Activated CD4-positive, alpha-beta T cell treated with anti-CD3 and anti-CD28 coated beads, Interleukin-2, amount 50 U/mL, for 24 hours (primary cell): Measurements from ENCODE around the gene P3H2.
"Not testable (repeated sequence)": the region's sequence is repeated elsewhere in the genome, so short reads cannot be mapped to it uniquely, and the experiment has no call there.

ENCODE experiments used
- DNase-seq, 2 donors: peaks; one replicate each; pipeline ENCODE4 v3.0.0-alpha.2; 2020; ENCODE audit warnings: low read depth in 1 of 2, low spot score in 1 of 2

The P3H2 gene, protein sequence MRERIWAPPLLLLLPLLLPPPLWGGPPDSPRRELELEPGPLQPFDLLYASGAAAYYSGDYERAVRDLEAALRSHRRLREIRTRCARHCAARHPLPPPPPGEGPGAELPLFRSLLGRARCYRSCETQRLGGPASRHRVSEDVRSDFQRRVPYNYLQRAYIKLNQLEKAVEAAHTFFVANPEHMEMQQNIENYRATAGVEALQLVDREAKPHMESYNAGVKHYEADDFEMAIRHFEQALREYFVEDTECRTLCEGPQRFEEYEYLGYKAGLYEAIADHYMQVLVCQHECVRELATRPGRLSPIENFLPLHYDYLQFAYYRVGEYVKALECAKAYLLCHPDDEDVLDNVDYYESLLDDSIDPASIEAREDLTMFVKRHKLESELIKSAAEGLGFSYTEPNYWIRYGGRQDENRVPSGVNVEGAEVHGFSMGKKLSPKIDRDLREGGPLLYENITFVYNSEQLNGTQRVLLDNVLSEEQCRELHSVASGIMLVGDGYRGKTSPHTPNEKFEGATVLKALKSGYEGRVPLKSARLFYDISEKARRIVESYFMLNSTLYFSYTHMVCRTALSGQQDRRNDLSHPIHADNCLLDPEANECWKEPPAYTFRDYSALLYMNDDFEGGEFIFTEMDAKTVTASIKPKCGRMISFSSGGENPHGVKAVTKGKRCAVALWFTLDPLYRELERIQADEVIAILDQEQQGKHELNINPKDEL

DNA sequence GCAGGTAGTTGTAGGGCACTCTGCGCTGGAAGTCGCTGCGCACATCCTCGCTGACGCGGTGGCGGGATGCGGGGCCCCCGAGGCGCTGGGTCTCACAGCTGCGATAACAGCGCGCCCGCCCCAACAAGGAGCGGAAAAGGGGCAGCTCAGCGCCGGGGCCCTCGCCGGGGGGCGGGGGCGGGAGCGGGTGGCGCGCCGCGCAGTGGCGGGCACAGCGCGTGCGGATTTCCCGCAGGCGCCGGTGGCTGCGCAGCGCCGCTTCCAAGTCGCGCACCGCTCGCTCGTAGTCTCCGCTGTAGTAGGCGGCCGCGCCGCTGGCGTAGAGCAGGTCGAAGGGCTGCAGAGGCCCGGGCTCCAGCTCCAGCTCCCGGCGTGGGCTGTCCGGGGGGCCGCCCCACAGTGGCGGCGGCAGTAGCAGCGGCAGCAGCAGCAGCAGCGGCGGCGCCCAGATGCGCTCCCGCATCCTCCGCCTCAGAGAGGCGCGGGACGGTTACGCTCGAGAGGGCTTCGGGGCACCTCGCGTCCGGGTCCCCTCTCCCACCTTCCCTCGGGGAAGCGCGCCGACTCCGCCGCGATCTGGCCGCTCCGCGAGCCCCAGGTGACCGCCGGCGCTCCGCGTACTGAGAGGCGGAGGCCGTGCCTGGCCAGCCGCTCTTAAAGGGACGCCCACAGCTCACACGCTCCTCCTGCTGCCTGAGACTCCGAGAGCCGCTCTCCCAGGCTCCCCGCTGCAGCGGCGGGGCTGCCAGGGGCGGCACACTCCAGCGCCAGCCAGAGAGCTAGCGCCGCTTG lies at the start of gene P3H2:
Gene P3H2, minus strand, starts transcription at position 629 of the 792 bp plus-strand sequence. Its CDS starts 166 bp downstream, at position 463.
- DNase-seq = no peak

DNA sequence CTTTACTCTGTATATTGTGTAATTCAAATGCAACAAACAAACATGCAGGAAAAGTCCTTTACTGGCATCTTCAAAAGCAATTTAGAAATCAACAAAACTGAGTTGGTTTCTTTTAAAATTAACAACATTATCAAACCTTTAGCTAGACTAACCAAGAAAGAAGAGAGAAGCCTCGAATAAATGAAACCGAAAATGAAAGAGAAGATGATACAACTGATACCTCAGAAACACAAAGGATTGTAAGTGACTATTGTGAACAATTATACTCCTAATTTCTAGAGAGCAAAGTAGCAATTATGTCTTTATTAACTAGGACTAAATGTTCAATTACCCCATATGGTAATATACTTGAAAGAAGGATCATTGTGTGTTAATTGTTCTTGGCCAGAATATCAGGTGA lies 49.2 kb upstream of the P3H2 start:
- DNase-seq = no peak

DNA sequence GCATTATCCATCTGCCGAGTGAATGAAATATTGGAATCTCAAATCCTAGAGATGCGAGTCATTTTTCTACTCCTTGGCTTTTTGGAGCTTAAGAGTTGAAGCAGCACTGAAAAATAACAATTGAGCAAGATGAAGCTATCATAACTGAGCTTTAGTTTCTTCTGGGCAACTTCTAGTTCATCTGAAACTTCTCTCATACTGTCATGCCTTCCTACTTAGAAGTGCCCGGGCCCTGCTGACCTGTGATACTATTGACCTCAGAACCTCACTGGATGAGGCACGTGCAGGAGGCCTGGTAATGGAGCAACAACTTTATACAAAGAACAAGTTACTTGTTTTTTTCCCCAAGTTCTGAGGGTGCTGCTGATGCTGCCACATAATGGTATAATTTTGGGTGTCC lies 48.5 kb upstream of the P3H2 start:
- DNase-seq = no peak

DNA sequence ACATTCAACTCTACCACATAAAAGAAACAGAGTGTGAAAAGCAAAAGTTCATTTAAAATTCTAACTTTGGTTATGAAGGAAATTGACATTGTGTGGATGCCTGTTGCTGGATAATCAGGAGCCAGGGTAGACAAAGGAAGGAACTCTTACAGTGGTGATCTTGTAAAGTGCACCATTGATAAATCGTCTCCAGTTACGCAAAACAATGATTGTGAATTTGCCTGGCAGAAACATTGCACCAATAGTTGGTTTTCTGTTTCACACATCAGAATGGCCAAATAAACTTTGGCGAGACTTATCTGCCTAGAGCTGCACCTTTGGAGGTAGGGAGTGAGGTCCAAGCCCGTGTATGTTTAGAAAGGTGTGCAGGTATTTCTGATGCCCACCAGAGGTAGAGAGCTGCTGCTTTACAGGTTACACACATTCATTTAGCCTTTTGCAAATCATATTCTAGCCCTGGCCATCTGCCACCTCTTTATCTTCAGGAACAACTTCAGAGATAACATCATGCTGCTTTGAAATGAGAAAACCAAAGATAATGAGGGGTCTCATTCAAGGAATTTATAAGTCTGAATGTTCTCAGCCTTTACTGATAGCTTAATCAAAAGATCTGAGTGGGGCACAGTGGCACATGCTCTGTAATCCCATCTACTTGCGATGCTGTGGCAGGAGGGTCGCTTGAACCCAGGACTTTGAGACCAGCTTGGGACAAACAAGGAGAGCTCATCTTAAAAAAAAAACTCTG lies 47.4 kb upstream of the P3H2 start:
- DNase-seq = no peak

DNA sequence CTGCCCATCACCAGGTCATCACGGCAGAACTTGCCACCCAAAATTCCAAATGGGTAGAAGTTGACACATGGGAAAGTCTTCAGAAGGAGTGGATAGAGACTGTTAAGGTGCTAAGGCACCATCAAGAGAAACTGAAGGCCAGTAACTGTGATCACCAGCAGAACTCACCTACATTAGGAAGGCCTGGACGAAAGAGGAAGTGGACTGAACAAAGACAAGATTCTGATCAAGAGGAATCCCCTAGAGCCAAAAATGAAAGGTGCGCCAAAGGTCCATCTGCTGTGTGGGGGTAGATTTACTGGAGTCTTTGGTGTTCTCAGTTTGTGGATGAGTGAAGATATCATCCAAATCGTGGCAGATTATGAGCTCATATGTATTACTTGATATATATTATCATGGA lies 46.3 kb upstream of the P3H2 start:
- no peak for DNase-seq

DNA sequence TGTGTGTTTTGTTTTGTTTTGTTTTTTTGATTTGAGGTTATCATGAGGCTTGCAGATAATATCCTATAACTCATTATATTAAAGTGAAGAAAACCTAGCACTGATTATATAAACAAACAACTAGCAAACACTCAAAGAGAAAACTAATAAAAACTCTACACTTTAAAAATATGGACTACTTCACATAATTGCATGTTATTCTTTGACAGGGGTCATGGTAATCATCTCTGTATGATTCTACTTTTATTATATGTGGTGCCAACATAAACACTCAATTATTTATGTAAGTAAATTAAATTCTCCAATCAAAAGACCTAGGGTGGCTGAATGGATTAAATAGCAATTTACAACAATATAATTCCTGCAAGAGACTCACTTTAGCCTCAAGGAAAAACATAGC lies 44.6 kb upstream of the P3H2 start:
- DNase-seq = no peak

DNA sequence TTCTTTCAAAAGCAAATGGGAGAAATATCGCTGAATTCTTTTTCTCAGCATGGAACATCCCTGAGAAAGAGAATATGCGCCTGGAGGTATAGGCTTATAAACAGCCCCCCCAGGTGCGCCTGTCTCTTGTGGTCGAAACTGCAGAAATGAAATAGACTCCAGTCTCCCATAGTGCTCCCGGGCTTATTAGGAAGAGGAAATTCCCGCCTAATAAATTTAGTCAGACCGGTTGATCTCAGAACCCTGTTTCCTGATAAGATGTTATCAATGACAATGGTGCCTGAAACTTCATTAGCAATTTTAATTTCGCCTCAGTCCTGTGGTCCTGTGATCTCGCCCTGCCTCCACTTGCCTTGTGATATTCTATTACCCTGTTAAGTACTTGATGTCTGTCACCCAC lies 41.3 kb upstream of the P3H2 start:
- DNase-seq = not testable (repeated sequence)

DNA sequence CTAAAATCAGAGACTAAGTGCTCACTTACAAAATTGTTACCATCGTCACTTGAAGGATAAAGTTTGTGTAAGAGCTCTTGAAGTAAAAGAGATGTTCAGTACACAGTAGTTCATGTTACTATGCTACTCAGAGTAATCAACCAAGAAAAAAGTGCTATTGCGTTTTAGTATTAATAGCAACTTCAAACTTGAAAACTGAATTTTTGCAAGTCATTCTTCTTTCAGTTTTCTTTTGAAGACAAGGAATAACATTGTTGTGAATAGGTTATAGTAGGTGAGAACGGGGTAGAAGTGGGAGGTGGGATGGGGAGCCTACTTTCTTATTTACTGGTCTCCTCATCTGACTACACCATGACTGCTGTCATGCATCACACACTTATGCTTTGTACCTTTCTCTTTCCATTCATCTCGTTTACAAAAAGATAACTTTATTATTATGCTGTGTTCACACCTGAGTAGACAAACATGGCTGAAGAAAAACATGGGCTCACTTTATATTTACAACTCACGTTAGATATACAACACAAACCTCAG lies 39.3 kb upstream of the P3H2 start:
- DNase-seq = no peak

DNA sequence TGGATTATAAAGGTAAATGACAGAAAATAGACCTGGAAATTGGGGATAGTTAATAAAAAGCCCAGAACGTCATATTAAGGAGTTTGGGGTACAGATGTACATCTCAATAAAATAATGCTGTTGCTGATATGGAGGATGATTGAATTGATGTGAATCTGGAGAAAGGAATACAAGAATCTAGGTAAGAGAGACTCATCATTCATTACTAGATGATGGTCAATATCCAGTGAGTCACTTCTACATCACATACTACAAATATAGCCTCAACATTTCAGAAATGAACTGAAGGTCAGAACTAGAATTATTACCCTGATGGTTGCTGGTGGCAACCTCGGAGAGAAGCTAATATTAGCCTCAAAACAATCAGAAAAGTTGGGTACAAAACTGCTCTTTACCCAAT lies 37.6 kb upstream of the P3H2 start:
- DNase-seq = no peak

DNA sequence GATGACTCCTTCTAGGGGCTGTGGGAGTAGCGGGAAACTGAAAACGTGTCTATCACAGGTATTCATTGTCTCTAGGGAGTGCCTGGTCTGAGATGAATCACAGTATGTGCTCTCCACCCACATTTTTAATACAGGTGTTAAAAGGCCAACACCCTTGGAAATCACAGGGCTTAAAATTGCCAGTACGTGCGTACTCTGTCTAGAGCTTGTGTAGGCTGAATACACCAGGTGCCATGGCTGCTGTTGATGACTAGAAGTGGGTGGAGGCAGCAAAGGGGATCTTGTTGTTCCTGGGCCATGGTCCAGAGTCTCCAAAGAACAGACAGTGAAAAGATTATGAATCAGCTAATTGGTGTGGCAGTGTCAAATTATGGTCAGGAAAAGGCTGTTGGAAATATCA lies 35.1 kb upstream of the P3H2 start:
- no peak for DNase-seq

DNA sequence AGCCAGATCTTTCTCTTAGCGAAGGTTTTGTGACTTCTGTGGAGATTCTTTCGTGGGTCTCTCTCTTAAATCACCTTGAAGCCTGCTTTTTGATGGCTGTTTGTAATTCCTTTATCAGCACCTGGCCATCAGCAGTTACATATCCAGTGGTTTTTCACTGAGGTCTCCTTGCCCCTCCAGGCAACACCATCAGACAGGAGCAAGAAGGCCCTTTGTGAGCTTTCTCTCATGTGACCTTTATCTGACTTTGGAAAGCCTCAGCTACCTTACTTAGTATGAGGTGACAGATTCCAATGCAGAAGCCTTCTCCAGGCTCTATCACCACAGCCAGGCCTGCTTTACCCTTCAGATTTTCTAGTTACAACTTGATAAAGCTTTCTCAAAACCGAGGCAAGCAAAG lies 30.0 kb upstream of the P3H2 start:
- DNase-seq = no peak

DNA sequence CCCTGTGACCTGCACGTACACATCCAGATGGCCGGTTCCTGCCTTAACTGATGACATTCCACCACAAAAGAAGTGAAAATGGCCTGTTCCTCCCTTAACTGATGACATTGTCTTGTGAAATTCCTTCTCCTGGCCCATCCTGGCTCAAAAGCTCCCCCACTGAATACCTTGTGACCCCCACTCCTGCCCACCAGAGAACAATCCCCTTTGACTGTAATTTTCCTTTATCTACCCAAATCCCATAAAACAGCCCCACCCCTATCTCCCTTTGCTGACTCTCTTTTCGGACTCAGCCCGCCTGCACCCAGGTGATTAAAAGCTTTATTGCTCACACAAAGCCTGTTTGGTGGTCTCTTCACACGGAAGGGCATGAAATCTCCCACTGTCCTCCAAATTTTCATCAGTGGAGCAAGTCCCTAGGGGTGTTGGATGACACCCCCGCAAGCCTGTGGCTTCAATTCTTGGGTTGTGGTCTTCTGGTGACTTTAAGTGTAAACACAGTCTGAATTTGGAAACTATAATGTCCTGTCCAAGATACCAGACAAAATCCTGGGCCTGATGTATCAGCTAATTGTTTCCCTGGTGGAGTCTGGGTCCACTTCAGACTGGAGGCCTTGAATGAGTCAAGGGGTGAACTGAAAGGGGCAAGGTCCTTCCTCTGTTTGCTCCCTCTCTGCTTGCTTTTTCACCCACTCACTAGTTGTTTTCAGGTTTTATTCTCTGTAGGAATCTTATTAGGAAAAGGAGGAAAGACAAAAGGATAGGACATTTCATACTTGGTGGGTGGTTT lies 29.3 kb upstream of the P3H2 start:
- DNase-seq = not testable (repeated sequence)

DNA sequence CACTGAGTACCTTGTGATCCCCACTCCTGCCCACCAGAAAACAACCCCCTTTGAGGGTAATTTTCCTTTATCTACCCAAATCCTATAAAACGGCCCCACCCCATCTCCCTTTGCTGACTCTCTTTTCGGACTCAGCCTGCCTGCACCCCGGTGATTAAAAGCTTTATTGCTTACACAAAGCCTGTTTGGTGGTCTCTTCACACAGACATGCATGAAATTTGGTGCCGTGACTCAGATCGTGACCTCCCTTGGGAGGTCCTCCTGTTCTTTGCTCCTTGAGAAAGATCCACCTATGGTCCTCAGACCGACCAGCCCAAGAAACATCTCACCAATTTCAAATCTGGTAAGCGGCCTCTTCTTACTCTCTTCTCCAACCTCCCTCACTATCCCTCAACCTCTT lies 24.1 kb upstream of the P3H2 start:
- DNase-seq = not testable (repeated sequence)

DNA sequence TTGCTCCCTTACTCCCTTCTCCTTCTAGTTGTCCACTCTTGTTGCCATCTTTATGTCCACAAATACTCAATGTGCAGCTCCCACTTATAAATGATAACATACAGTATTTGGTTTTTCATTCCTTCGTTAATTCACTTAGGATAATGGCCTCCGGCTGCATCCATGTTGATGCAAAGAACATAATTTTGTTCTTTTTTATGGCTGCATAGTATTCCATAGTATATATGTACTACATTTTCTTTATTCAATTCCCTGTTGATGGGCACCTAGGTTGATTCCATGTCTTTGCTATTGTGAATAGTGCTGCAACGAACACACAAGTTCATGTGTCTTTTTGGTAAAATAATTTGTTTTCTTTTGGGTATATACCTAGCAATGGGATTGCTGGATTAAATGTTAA lies 21.3 kb upstream of the P3H2 start:
- no peak for DNase-seq

DNA sequence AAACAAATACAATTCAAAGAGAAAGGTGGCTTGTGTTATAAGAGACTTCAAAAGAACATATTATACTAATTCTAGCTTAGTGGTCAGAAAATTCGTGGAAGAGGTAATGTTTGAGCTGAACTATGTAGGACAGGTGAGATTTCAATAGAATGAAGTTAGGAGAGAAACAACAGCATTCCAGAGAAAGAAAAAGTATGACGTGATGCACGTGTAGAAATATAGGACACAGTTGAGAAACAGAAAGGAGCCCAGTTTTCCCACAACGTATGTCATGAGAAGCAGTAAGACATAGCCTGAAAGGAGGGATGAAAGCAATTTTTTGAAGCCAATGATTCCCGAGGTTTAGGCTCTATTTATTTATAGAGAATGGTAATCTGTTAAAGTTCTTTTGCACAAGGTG lies 18.7 kb upstream of the P3H2 start:
- no peak for DNase-seq

DNA sequence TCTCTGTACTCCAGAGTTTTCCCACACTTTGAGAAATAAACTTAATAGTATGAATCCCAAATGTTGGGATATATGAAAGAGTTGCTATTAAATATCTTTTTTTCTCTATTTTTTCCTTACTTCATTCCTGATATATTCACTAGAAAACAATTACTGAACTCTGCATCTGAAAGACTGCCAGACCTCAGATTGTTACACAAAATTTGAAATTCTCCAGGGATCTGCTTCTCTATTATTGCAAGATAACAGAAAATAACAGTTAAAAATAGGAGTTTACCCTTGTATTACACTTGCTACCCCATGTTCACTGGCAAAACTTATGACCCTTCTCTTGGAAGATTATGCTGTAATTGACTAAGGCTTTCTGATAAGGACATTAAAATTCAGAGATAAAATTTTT lies 11.7 kb upstream of the P3H2 start:
- no peak for DNase-seq

DNA sequence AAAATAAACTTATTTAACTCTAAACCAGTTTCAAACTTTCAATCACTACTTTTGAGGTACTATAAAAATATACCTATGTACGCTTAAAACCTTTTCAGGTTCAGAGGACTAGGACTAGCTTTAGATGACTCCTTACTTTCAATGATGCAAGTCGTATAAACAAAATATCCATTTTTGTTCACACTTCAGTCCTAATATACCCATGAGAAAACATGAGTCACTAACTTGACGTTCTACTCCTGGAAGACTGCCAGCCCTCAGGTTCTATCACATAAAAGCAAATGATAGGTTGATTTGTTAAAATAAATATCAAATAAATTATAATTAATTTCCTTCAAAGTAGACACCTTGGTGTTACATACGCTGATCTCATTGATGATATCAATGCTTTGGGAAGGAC lies 10.6 kb upstream of the P3H2 start:
- no peak for DNase-seq

DNA sequence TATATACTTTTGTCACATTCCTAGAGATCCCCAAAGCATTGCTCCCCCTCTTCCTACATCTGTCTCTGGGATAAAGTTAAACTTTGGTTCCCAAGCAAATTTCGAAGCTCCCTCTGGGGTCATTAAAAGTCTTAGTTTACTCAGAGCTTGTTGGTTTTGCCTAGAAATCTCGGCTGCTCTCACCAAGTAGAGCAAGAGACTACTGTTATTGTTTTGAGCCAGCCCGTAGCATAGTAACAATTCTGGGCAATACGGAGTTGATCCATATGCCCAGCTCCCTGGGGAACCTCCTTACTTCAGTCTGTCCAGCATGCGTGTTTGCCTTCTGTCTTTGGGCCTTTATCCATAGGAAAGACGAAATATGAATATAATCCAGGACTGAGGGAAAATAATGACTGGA lies 10.0 kb upstream of the P3H2 start:
- DNase-seq = no peak

DNA sequence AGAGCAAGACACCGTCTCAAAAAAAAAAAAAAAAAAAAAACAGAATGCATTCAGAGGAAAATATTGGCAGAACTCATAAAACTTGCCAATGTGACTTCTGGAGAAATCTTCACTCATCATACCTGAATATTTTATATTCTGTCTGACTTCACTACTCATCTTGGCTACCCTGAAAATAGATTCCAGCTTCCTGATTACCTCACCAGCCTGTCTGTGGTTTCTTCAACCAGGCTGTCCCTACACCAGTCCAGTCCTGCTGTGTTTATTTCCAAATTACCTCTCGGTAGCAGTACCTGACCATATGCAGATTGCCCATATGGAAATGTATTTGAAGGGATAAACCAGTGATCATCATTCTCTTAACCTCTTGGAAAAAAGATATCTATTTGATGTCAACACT lies 9.3 kb upstream of the P3H2 start:
- DNase-seq = no peak

DNA sequence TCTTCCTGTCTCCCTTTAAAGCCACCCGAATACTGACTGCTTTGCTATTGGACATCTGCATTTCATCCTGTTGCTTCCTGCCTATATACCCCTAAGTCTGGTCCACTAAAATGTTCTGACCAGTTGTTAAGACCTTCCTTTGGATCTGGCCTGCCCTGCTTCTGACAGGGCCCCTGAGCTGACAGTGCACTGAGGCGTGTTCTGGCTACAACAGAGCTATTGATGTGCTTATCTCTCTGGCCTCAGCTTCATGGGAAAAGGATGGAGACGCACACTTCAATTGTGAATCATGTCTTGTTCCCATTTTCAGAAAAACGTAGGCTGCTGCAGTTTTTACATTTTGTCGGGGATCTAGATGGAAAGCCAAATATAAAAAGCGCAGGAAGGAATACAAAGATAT lies 7.1 kb upstream of the P3H2 start:
- DNase-seq = no peak
